GM12892 (cell line): ENCODE results near the gene HMCN2.

Source experiments
- POLR2A ChIP-seq: IDR thresholded peaks from 2 replicates; pipeline ENCODE4 v1.6.1; 2011; ENCODE audit warnings: low read depth, low read length, control low read depth
- POLR2AphosphoS5 ChIP-seq: IDR thresholded peaks from 2 replicates; pipeline ENCODE4 v1.6.1; 2011; ENCODE audit warnings: low read depth, low read length, control low read depth
- TAF1 ChIP-seq: IDR thresholded peaks from 2 replicates; pipeline ENCODE4 v1.6.1; 2011; ENCODE audit warnings: low read depth, mild to moderate bottlenecking, control low read depth, low read length, borderline replicate concordance

GRCh38 chr9:130341128-130341527 is 75.6 kb downstream of the HMCN2 start:
- no peak for TF ChIP-seq POLR2AphosphoS5
- TF ChIP-seq POLR2A = no peak
- TF ChIP-seq TAF1 = no peak
